A673 (cell line): Measurements from ENCODE around the gene TSR3.

Experiments
- CTCF ChIP-seq: fragments of 300-800, 200-600 bp; sonication (generic); conservative IDR thresholded peaks from 2 replicates; pipeline ENCODE4 v1.5.1; 2017; ENCODE audit warnings: low read depth, mild to moderate bottlenecking, antibody characterized with exemption, low read length, moderate library complexity, mixed read lengths
- EZH2 ChIP-seq: fragments of 200-600 bp; sonication (generic); IDR thresholded peaks from 2 replicates; pipeline ENCODE4 v1.6.1; 2017; ENCODE audit warnings: borderline replicate concordance, low read depth, mild to moderate bottlenecking, mixed read lengths, antibody characterized with exemption, low read length; ENCODE audit not compliant: poor library complexity, severe bottlenecking

GRCh38 chr16:1345651-1346421 is 5.8 kb downstream of the TSR3 start:
- TF ChIP-seq CTCF (no peak), EZH2 (no peak)
